Stimulated activated CD8-positive, alpha-beta memory T cell treated with anti-CD3 and anti-CD28 coated beads, Interleukin-12 subunit alpha, Interleukin-12 subunit beta, amount 100 ng/mL, for 1 hour (primary cell): ENCODE results near the gene TMEM40.
A peak's percentile ranks its signal among the peaks of the same experiment; 100 is the strongest.
"Not testable (repeated sequence)": the region's sequence is repeated elsewhere in the genome, so short reads cannot be mapped to it uniquely, and the experiment has no call there.

Experiments
- DNase-seq: peaks from one replicate; pipeline ENCODE4 v3.0.0-alpha.2; 2020; ENCODE audit warnings: low read depth

TMEM40 gene, protein sequence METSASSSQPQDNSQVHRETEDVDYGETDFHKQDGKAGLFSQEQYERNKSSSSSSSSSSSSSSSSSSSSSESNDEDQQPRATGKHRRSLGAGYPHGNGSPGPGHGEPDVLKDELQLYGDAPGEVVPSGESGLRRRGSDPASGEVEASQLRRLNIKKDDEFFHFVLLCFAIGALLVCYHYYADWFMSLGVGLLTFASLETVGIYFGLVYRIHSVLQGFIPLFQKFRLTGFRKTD

DNA sequence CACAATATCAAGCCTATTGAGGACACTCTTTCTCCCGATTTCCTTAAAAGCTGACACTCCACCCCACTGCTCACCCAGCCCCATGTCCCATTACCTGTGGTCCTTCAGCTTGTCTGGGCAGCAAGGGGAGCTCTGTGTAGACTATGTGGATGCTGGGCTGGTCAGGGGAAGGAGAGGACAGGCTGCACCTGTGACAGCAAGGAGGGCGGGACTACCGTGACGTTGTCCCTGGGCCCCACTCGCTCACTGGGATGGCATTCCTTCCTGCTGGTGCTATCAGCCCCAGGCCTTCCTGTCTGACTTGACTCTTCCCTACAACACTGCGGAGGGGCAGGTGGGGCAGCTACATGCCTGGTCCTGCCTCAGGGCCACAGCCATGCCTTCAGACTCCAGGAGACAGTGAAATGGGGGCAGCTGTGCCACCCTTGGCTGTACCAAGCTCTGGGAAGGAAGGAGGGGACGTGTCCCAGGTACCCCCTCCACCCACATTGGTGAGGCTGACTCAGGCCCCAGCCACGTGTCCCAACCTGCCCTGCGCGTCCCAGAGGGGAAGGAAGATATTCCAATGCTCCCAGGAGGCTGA lies at the start of gene TMEM40:
TSS of gene TMEM40 (minus strand) at position 163 of the 583 bp plus-strand sequence. CDS start 9,427 bp downstream, outside the sequence.
- no peak for DNase-seq

DNA sequence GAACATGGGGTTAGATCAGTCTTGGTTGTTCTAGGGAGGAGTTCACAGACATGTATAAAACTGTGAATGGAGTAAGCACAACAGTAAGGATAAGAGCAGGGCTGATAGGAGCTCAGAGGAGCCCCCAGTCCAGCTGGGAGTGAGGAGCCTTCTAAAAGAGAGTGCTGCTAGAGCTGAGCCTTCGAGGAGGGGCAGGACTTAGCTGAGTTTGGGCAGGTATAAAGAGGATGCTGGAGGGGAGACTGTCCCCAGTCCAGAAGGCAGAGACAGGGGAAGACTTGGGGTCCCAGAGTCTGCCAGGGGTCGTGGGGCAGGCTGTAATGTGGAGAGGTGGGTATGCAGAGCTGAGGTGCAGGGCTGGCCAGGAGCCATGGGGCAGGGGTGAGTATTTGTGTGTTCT lies 49.5 kb upstream of the TMEM40 start:
- DNase-seq: no peak

DNA sequence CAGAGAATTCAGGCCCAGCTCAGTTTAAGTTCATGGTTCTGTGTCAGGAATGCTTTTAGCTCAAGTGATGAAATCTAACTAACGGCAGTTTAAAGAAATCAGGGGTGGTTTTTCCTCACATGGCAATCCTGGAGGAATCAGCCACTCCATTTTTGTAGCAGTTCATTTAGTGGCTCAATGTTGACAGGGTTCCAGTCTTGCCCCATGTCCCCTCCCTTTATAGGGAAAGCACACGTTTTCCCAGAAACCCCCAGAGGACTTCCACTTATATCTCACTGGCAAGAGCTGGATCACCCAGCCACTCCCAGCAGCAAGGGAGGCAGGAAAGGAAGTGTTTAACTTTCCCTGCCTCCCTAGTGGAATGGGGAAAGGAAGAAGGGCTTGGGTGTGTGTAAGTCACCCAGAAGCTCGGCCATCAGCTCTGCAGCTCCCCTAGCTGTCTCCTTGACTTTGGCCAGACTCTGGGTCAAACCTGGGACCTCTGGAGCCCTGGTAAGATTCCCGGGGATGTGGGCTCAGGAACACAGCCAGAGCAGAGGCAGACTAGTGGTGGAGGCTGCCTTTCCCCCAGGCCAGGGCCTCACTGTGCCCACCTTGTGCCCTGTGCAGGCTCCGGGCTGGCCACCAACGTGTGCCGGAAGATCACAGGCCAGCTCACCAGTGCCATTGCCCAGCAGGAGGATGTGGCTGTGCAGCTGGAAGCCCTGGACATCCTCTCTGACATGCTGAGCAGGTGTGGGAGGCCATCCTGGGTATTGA lies 48.7 kb upstream of the TMEM40 start:
- no peak for DNase-seq

DNA sequence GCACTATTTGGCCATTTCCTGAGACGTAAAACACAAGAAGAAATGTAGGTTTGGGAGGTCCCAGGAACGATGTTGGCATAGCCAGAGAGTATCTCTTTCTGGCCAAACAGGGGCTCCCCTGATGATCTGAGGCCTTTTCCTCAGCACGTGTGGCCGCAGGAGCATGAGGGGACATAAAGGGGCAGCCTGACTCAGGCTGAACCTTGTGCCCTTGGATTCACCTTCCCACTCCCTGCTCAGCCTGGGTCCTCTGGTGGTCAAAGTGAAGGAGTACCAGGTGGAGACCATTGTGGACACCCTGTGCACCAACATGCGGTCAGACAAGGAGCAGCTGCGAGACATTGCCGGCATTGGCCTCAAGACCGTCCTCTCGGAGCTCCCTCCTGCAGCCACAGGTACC lies 48.0 kb upstream of the TMEM40 start:
- DNase-seq: no peak

DNA sequence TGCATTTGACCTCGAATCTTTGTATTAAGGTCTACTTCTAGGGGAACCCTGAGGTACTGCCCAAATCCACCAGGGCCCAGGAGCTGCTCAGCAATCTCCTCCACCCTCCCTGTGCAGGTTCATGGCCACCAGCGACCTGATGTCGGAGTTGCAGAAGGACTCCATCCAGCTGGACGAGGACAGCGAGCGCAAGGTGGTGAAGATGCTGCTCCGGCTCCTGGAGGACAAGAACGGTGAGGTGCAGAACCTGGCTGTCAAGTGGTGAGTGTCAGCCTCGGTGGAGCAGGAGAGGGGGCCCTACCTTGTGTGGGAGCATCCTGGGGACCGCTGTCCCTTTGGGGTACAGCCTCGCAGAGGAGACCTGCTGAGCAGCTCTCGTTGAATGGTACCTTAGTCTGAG lies 44.3 kb upstream of the TMEM40 start:
- no peak for DNase-seq

DNA sequence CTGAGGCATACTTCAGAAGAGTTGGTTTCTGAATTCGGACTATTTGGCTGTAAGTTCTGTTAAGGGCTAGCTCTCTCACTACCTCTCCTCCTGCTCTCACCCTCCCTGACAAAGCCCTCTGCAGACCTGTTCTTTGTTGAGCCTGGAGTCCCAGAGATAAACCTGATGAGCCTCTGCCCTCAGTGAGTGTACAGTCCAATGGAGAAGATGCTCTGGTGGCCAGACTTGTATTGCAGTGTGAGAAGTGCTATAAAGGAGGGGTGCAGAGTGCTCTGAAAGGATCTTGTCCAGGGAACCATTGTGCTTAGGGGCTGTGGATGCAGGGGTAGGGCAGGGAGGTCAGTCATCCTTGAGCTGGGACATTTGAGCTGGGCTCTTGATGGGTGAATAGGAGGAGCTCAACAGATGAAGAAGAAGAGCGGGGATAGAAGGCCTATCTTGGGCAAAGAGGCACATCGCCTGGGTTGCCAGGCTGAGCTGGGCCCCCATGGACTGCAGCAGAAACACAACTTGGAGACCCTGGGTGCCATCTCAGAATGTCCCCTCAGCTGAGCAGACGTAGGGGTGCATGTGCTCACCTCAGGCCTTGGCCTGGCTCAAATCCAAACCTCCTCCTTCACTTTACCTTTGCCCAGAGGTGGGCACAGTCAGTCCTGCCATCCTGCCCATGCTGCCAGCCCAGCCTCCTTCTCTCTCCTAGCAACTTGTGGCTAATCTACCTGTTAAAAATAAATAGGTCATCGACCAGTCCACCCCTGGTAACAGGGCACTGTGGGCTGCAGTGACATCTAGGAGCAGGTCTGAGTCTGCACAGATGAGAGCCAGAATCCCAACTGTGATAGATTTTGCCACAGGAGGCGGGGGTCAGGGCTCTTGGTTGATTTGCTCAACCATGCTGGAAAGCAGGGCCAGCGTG lies 40.7 kb upstream of the TMEM40 start:
- no peak for DNase-seq

DNA sequence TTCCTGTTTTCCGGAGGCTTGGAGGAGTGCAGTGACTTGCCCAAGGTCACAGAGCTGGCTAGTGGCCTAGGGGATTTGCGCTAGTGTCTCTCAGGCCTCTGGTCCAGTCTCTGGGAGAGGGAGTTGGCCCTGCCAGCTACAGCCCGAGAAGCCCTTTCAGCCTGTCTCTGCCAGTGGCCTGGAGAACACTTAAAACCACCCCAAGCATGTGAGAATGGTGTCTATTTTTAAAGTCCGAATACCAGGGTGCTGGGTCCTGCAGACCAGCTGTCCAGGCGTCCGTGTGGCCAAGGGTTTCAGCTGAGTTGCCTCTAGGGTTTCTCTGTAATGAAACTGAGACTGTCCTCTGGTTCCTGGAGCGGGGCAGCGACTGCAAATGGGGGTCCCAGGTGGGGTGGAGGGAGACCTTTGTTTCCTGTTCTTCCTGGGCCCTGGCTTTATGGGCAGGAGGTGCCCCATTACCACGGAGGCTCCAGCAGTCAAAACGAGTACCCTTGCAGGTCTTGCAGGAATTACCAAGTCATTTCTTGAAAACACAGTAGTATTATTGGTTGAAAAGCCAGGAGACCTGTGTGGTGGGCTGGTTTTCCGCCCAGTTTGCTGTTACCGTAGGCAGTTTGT lies 39.6 kb upstream of the TMEM40 start:
- DNase-seq: no peak

DNA sequence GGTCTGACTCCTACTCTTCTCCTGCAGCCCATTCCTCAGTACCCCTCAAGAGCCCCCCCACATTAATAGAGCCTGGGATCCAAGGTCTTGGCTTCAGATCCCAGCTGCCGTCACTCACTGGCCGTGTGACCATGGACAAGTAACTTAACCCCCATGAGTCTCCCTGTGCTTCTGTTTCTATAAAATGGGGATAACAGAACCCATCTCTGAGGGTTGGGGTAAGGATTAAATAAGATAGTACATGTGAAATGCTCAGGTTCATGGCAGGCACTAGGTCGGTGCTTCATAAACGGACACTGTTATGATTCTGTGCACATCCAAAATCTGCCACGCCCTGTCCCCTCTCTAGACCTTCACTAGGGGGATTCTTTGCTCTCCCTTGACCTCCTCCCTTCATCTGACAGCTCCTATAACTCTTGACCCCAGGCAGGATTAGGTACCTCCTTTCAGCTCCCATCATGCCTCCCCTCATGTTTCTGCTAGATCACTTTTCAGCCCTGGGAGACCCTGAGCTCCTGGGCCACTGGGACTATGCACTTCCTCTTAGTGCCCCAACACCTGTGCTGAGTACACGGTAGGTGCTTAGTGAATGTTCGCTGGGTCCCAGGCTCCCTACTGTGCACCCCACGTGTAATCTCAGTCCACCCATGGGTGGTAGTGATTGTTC lies 39.0 kb upstream of the TMEM40 start:
- no peak for DNase-seq

DNA sequence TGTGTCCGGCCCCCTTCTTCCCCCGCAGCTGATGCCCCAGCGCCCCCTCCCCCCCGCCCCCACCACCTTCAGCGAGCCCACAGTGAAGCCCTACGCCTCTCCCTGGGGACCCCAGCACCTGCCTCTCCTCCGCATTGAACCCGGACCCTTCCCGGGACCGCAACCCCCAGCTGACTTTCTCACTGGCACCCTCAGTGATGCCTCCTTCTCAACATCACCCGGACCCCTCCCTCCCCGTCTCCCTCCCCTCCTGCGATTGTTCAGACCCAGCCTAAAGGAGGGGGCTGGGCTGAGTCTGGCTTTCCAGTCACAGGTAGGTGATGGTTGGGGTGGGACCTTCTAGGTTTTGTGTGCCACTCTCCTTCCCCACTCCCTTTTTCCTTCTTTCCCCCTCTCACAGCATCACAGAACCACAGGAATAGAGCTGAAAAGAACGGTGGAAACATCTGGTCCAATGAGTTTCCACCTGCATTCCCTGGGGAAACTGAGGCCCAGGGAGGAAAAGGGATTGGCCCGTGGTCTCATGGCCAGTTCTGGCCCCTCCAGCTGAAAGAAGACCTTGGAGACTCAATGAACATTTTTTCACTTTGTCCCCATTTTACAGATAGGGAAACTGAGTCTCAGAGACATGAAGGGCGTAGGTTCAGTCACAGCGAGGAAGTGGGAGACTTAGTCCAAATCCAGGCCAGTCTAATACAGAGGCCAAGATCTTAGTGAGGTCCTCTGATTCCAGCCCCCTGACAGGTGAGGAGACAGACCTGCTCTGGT lies 38.2 kb upstream of the TMEM40 start:
- DNase-seq: no peak

DNA sequence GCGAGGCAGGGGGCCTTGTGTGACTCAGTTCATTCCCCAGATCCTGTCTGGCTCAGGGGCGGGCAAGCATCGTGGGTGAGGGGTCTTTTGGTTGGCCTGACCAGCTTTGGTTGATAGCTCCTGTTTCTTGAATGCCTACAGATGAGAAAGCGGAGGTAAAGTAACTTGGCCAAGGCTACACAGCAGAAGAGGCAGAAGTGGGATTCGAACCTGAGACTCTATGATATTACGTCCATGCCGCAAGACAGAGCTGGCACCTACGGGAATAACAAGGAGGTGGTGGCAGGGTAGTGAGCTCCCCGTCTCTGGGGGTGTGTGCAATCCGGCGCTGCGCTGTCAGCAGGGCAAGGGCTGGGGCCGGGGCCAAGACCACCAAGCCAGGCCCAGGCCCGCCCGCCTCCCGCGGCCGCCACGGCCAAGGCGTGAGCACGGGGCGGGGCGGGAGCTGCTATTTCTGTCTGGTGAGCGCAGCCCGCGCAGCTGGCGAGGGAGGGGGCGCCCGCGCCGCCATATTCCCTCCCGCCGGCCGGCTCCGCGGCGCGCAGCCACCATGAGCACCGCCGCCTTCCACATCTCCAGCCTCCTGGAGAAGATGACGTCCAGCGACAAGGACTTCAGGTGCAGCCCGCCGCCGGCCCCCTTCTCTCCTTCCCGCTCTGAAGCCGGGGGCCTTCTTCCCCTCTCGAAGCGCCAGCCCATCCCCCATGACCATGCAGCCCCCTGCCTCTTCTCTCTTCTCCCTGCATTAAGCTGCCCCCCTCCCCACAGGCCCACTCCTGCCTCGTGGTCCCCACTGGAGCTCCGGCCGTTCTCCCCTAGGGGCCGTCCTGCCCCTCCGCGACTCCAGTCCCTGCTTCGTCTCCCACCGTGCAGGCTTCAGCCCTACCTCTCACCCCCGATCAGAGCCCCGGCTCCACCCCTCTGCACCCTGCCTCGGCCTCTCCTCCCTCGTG lies 37.4 kb upstream of the TMEM40 start, which contains the start of gene CAND2:
TSS of gene CAND2 (plus strand) at position 510 of the 953 bp plus-strand sequence. CDS start at position 551, 41 bp downstream.
- DNase-seq: no peak

DNA sequence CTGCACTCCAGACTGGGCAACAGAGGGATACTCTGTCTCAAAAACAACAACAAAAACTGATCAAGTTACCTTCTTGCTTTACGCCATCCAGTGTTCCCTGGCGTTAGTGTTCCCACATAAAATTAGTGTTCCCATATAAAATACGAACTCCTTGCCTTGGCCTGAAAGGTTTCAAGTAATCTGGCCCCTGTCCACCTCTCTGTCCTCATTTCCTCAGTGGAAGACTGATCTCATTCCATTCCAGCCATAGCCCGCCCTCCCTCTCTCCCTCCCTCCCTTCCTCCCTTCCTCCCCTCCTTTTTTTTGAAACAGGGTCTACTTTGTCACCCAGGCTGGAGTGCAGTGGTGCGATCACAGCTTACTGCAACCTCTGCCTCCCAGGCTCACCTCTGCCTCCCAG lies 34.6 kb upstream of the TMEM40 start:
- no peak for DNase-seq

DNA sequence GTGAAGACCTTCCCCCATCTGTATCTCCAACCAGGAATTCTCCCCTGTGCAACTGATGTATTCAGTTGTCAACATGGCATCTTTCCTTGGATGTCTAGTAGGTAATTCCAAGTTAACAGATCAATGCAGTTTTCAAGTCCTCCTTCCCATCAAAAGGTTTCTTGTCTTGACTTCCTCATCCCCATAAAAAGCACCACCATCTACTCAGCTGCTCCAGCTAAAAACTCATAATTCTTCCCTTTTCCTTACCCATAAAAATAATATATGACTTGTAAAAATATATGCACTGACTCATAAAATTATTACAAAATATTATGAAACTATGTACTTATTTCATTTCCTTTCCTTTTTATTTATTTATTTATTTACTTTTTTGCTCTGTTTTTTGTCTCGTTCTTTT lies 32.4 kb upstream of the TMEM40 start:
- DNase-seq: no peak

DNA sequence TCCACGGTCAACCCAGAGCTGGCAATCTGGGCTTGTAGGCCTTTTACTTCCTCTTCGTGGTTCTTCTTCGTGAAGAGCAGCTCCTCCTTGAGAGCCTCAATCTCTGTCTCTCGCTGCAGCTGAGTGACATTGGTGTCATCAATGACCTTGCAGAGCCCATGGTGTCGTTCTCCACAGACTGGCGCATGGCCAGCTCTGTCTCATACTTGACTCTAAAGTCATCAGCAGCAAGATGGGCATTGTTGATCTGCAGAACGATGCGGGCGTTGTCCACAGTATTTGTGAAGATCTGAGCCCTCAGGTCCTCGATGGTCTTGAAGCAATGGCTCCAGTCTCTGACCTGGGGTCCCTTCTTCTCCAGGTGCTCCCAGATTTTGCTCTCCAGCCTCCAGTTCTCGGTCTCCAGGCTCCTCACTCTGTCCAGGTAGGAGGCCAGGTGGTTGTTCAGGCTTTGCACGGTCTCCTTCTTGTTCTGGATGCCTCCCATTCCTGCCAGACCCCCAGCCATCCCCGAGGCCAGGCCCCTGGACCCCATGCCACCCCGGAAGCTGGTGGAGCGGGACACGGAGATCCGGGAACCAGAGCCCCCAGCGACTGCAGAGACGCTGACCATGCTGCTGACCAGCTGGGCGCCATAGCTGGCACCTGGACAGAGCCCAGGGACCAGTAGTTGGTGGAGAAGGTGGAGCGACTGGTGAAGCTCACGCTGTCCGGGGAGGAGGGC lies 29.1 kb upstream of the TMEM40 start:
- DNase-seq: not testable (repeated sequence)

DNA sequence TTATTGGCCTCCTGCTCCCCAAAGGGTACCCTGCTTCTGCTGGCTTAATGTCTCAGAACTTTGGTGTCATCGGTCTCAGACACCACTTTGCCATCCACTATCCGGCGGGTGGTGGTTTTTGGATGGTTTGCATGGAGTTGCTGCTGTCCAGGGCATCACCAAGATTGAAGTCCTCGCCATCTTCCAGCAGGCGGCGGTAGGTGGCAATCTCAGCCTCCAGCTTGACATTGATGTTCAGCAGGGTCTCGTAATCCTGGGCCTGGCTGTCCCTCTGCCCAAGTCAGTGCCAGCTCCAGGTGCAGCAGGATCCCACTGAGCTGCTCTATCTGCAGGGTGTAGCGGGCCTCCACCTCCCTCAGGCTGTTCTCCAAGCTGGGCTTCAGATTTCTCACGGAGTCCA lies 28.3 kb upstream of the TMEM40 start:
- peak; percentile 28 for DNase-seq

DNA sequence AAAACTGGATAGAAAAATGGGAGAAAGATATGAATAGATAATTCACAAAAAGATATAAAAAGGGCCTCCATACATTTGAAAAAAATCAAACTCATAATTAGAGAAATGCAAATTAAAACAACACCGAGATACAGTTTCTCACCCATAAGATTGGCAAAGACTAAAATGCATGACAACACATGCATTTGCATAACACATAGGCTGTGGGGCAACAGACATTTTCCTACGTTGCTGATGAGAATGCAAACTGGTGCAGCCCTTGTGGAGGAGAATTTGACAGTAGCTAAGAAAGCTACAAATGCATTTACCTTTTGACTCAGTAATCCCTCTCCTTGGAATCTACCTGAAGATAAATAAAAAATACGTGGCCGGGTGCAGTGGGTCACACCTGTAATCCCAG lies 26.0 kb upstream of the TMEM40 start:
- no peak for DNase-seq

DNA sequence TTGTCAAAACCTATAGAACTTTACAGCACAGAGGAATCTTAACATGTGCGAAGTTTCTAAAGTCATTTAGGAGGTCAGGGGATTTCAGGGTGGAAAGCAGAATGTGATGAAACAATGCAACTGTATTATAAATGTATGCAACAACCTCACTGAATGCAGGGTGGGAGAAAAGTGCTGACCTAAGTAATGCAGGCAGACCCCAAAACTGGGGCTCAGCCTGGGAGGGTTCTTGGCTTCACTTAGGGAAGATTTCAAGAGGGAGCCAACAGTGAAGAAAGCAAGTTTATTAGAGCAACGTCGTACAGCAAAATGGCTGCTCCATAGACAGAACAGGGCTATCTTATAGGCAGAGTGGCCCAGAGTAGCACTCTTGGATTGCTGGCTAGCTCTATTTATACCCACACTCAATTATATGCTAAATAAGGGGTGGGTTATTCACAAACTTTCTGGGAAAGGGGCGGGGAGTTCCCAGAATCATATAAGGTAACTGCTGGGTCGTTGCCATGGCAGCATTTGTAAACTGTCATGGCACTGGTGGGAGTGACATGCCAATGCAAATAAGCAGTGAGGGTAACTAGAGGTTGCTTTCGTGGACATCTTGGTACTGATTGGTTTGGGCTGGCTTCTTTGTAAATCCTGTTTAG lies 23.2 kb upstream of the TMEM40 start:
- no peak for DNase-seq

DNA sequence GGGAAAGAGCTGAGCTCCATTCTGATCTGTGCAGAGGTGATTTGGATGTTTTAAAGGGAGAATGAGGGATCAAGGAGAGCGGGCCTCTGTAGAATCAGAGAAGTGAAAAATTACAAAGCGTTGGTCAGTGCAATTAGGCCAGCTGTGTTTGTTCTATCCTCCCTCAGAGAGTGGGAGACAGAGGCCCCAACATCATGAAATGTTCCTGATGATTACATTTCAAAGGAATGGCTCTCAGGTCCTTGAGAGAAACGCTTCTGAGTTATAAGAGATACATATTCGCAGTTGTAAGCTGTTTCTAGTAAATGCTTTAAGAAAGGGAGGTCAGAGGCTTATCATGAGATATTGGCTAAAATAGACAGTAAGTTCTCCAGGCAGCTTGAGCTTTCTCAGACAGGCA lies 21.7 kb upstream of the TMEM40 start:
- no peak for DNase-seq

DNA sequence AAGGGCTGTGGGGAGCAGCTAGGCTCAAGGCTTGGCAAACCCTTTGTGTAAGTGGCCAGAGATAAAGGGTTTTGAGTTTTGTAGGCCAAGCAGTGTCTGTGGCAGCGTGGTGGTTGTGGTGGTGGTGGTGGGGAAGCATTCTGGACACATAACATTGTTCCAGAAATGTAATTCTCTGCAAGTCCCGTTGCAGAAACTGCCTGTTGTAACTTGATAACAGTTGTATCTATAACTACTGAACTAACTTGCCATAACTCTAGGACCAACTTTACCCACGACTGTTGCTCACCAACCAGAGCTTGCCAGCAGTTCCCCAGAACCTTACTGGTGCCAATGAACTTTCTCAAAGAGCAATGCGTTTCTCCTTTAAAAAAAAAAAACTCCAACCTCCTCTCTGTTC lies 18.1 kb upstream of the TMEM40 start:
- DNase-seq: no peak
